Hepatocyte (in vitro differentiated cells): Measurements from ENCODE around the gene PDCD7.

Source experiments
- CTCF ChIP-seq: fragments of 200-600 bp; sonication (generic); IDR thresholded peaks from 2 replicates; pipeline ENCODE4 v1.5.1; 2016; ENCODE audit warnings: antibody characterized with exemption, mild to moderate bottlenecking; ENCODE audit not compliant: poor library complexity
- EZH2phosphoT487 ChIP-seq: fragments of 200-600 bp; sonication (generic); IDR thresholded peaks from one replicate; pipeline ENCODE4 v1.6.1; 2018; ENCODE audit warnings: antibody characterized with exemption, mild to moderate bottlenecking, low read depth, moderate library complexity; ENCODE audit not compliant: unreplicated experiment, severe bottlenecking

- TF ChIP-seq CTCF (no peak), EZH2phosphoT487 (no peak)
These were observed 33.2 kb downstream of the PDCD7 start for GRCh38 chr15:65100442-65100841.
